ENCODE data around the gene HSP90AA1.

GRCh38 chr14:102039157-102039556, 47.7 kb downstream of the HSP90AA1 start:
- no peak for TF ChIP-seq CTCF (IDR thresholded peaks at IDR 0.05)
- TF ChIP-seq POLR2A (IDR thresholded peaks at IDR 0.05), result no peak
- TF ChIP-seq POLR2AphosphoS5 (IDR thresholded peaks at IDR 0.05), result no peak
